AG20443 (cell line): Measurements from ENCODE around the gene SCYL3.
"Not testable (repeated sequence)": the region's sequence is repeated elsewhere in the genome, so short reads cannot be mapped to it uniquely, and the experiment has no call there.

Experiments used
- DNase-seq: peaks from one replicate; pipeline ENCODE4 v3.0.0; 2012; ENCODE audit warnings: low spot score, mixed read lengths

The SCYL3 gene

DNA sequence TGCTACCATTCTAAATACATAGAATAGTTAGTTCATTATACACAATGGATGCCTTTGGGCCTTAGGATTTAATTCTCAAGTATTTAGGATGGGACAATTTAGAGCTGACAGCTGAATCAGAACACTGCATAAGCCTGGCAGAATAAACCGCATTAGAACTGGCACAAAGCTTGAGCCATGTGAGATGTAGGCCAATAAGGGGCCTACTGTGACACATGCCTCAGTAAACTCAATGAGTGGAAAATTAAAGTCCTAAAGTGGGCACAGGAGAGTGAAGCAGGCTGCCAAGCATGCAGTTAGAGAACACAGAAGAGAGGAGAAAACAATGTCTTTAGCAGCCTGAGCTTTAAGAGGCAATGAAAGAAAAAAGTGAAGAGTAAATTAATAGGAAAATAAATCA lies 24.3 kb downstream of the SCYL3 start:
- DNase-seq, result no peak

DNA sequence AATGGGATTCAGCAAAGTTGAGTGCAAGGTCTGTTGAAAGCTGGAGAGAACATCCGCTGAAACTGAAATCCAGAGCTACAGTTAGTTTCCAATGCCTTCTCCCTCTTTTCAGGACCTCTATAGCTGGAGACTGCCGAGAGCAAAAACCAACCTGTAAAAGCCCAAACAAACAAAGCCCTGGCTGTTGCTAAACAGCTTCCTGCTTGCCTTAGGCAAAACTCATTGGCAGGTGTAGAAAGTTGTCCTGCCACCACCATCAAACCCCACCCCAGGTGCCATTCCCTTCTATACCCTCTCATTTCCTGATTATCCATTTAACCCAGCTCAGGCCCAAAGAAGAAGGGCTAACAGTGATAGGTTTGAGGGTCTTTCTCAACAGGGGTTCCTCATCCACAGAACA lies 24.7 kb downstream of the SCYL3 start:
- no peak for DNase-seq

DNA sequence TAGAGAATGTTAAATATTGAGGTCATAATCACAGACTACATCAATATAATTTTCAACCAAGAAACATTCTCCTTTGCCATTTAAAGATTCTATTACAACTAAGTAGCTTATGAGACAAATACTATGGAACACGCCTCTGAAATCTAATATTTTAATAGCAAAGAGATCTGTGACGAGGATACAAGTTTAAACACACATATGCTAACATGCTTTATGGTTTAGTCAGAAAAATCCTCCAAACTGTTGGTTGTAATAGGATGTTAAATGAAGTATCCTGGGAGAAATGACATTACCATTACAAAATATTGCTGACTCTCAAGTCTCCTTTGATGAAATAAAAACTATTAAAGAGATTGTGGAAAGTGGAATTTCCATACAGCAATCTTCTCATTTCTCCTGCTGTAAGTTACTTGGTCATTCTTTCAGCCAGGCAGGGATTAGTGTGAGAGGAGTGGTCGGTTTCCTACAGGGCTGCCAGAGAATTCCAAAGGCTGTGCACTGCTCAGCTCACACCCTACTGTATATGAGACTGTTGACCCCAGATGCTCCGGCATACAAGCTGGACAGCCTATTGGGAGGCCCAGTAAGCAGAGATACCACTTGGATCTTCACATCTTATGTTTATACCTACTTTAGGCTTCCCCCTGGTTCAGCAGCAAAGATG lies 26.6 kb downstream of the SCYL3 start:
- DNase-seq, result no peak

DNA sequence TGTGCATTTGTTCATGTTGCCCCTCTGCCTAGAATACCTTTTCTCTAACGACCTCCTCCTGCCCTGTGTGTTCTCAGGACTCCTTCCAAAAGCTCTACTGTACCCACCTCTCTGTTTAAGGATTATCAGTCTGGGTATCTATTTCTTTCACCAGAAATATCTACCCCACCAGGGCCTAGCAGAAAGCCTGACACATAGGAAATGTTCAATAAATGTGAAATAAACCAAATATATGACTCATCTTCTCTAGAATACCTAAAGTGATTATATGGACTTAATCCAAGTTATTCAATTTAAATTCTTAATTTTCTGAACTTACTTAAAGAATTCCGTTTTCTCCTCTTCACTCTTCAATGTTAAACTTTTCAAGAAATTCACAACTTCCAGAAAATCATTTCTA lies 27.1 kb downstream of the SCYL3 start:
- no peak for DNase-seq

DNA sequence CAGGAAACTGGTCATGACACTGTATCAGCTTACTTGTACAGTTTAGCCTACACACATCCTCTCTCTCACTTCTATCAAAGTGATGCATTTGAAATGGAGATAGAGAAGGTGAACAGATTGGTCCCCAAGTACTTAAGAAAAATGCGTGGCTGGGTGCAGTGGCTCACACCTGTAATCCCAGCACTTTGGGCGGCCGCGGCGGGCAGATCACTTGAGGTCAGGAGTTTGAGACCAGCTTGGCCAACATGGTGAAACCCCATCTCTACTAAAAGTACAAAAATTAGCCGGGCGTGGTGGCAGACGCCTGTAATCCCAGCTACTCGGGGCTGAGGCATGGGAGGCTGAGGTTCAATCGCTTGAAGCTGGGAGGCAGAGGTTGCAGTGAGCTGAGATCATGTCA lies 29.2 kb downstream of the SCYL3 start:
- DNase-seq, result not testable (repeated sequence)

DNA sequence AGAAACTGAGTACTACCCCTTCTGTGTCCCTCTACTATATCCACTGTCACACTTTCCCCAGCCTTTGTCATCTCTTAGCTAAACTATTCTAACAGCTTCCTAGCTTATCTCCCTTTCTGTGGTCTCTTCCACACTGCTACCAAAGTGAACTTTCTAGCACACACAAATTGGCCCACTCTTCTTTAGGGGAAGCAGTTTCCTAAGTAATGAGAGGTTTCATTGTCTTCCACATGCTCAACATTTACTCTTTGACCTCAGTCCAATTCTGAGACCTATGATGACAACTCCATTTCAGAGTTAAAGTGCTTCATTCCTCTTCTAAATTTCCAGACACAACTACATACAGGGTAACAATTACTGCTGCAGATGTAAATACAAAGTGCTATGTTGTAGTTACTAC lies 32.9 kb downstream of the SCYL3 start:
- DNase-seq, result no peak

DNA sequence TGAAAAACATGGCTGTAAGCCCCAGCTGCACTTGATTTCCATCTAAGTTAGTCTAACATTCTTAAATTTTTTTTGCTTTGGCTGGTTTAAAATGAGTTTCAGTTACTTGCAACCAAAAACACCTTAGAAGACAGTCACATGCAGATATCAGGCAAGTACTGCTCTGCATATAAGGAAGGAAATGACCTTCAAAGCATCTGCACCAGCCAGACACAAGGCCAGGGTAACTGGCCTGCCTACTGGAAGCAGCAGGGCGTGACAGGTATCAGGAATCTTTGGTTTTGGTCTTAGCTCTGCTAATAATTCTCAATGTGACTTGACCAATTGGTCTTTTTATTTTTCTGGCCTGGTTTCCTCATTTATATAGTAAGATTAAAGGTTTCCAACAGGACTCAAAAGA lies 33.5 kb downstream of the SCYL3 start:
- no peak for DNase-seq

DNA sequence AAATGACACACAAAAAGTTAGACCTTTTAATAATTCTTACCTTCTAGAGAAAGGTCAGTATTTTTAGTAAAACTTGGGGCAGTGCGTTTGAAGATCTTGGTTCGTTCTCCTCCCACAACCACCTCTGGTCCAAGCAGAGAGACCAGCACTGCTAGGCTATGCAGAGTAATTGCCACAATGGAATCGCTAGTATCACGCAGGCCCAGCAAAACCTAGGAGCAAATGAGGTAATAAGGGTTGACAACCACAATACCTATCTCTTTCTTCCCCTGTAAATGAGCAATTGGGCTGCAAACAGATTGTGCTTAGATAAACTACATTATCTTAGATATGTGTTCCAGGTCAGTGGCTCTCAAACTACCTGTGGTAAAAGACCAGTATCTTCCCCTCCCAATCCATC lies 34.7 kb downstream of the SCYL3 start:
- DNase-seq, result no peak

DNA sequence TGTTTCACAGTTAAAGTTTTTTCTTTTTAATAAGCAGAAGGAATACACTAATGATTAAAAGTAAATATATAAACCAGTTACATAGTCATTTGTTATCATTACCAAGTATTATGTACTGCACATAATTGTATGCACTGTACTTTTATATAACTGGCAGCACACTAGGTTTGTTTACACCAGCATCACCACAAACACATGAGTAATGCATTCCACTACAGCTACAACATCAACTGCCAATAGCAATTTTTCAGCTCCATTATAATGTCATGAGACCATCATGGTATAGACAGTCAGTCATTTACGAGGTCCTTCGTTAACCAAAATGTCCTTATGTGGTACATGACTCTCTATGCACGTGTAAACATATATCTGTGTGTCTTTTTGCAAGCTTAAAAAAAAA lies 35.2 kb downstream of the SCYL3 start:
- DNase-seq, result no peak

DNA sequence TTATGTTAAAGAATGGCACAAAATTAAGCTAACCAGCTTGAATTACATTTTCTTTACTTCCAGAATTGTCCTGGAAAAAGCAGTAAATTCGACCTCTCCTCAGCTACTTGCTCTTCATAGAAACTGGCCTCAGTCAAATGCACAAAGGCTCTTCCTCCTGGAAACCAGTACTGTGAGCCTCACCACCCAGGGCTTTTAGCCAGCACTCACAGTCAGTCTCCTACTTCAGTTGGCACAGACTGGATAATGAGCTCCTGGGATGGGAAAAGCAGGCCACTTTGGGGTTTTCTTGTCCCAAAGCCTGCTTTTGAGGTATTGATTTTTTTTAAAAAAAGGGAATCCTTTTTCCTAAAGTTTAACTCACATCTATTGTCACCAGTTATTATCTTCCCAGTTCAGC lies 40.4 kb downstream of the SCYL3 start:
- no peak for DNase-seq

DNA sequence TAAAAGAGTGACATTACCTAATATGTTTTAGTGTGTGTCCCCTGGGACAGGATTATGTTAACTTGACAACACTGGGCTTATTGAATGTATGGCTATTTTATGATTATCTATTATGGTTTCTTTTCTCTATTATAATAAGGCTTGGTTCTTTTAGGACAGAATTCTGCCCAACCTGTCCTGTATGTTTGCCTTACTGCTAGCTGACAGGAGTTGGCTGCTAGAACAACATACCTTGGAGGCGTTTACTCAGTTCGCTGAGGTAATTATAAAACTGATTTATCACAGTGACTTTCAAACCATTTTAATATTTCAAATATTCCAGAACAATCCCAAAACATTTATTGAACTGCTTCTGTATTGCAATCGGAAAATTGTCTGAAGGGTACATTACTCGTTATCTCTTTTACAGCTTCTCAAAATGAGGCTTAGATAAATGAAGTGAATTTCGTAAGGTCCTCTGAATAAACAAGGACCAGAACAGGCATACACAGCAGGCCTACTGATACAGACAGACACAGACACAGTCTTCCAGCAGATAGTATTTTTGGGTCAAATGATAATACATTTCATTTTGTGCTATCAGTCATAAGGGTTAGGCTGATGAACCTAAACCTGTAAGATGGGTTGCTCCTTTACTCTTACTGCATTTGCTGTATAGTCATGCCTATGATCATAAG lies 44.2 kb downstream of the SCYL3 start:
- DNase-seq, result no peak

DNA sequence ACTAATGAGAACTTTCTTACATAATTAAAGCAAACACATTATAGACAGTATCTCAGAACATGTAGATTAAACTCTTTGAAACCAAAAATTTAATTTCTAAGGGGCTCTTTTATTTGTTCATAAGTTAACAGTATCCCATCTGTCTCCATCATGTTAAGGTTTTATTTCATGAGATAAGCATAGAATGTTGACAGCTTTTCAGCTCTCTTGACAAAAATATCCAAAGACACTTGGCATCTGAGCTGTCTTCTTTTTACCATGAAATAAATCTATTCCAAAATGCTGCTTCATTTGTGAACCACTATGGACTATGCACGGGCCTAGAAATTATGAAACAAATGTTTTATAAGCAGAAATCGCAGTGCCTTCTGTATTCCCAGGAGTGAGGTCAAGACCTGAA lies 45.2 kb downstream of the SCYL3 start:
- no peak for DNase-seq

DNA sequence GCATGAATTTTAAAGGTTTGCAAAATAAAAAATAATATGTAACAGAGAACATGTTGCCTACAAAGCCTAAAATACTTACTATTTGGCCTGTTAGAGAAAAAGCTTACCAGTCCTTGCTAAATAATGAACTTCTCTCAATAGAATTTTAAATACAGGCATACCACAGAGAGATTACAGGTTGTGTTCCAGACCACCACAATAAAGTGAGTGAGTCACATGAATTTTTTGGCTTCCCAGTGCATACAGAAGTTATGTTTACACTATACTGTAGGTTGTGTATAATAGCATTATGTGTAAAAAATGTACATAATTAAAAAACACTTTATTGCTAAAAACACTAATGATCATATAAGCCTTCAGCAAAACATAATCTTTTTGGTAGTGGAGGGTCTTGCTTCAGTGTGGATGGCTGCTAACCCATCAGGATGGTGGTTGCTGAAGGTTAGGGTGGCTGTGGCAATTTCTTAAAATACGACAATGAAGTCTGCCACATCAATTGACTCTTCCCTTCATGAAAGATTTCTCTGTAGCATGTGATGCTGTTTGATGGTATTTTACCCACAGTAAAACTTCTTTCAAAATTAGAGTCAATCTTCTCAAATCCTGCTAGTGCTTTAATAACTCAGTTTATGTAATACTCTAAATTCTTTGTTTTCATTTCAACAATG lies 48.6 kb downstream of the SCYL3 start:
- DNase-seq, result no peak

DNA sequence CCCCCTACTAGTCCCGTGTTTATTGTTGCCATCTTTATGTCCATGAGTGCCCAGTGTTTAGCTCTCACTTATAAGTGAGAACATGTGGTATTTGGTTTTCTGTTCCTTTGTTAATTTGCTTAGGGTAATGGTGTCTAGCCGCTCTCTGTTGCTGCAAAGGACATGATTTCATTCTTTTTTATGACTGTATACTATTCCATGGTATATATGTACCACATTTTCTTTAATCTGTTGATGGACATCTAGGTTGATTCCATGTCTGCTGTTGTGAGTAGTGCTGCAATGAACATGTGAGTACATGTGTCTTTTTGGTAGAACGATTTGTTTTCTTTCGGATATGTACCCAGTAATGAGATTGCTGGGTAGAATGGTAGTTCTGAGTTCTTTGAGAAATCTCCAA lies 54.8 kb downstream of the SCYL3 start:
- DNase-seq, result no peak

DNA sequence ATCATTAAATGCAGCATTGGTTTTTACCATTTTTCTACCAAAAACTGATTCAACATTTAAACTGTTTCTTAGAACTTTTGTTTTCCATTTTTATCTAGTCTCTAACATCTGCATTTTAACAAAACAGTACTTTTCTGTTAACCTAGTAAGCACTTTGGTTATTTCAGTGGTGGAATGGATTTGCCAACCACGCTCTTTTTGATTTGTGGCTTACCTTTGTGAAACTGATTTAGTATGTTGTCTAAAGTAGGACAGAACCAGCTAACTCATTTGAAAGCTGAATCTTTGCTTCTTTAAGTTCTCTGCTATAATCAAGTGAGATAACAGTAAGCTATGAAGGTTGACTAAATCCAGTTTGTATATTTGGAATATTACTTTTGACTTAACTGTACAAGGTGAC lies 57.5 kb downstream of the SCYL3 start:
- DNase-seq, result no peak

DNA sequence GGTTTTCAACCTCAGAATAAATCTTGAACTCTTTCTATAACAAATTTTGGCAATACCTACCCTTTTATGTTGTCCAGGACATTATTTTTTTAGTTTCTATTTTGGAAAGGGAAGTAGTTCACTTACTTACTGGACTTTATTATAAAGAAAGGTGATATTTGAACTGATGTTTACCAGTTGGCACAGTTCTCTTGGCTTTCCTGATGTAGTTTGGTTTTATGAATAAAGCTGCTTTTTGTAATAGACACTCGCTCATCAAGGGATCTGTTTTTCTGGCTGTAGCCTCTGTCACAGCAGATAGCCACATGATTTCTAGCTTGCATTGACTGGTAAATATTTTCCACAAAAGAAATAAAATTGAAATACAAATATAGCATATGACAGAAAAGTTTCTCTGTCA lies 58.0 kb downstream of the SCYL3 start:
- DNase-seq, result no peak

DNA sequence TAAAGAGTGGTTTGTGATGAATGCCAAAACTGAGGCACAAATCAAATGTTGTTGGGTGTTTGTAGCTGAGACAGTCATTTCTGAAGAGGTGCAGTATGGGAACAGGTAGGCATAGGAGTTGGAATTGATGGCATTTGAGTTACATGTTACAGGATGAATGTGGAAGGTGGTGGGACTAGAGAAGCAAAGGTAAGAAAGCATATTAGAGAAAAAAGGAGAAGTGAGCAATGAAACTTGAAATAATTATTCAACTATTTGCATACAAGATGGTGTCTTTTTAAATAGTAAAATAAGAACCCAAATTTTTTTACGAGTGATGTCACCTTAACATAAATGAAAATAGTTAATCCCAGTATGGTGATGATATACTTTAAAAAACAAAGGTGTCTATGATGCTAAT lies 58.8 kb downstream of the SCYL3 start:
- DNase-seq, result no peak

DNA sequence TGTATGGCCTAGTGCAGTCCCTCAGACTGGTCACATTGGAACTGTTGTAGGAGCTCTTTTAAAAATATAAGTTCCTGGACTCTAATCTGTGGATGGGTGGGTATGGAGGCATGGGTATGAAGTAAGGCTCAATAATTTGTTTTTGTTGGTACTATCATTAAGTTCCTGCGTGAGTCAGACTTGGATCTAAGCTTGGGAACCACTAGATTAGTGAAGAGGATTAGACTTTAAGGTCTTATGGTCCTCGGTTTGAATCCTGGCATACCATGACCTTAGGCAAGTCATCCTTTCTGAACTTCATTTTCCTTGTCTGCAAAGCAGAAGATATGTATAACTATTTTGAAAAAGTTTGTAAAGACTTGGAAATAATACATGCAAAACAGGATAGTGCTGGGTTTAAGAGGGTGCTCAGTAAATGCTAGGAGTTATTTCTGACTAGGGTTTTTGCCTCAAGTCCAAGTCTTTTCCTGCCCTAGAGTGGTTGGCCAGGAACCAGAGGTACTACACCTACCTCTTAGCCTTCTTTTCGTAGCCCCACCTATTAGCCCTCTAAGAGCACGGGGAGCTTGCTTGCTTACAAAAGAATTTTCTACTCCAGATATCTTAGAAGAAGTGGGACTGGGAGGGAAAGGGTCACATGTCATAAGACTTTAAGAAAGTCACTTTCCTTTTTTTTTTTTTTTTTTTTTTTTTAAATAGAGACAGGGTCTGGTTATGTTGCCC lies 60.4 kb downstream of the SCYL3 start:
- no peak for DNase-seq

DNA sequence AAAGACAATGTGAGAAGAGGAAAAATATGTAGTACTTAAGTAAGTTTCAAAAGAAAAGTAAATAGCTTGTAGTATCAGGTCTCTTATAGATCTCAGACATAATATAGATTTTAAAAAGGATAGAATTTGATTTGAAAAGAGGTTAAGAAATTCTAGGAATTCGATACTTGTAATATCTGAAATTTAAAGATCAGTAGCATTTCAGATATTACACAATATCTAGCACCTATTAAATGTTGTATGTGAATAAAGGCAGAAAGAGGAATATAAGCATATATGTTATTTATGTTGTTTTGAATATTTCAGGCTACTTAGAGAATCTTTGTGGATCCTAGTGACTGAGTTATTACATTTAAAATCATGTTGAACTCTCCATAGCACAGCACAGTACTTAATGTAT lies 64.0 kb downstream of the SCYL3 start:
- no peak for DNase-seq

DNA sequence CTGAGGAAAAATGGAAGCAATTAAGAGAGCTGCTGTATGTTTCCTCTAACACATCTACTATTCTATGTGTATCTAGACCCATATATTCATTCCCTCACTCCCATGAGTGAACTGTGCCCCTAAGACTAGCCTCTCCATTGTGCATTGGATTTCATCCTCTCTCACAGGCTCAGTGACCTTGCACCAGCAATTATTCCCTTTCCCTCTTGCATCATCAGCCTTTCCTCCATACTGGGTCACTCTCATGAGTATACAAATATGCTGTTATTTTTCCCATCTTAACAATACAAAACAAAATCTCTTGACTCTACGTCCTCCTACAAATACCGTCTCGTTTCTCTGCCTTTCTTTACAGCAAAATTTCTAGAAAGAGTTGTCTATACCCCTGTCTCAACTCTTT lies 69.5 kb downstream of the SCYL3 start:
- no peak for DNase-seq

DNA sequence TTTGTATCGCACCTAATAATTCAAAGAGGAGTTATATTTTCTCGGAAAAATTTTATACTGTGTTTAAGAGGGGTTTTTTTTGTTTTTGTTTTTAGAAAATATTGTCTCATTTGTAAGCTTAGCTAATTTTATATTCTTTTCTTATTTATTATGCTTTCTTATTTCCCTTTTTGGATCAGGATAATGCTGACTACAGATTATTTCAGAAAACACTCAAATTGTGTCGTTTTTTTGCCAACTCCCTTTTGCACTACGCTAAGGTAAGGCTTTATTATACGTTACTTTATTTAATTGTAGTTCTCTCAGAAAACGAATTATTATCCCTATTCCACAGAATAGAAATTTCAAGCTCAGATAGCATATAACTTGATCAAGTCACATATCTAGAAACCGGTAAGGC lies 72.2 kb downstream of the SCYL3 start:
- no peak for DNase-seq

DNA sequence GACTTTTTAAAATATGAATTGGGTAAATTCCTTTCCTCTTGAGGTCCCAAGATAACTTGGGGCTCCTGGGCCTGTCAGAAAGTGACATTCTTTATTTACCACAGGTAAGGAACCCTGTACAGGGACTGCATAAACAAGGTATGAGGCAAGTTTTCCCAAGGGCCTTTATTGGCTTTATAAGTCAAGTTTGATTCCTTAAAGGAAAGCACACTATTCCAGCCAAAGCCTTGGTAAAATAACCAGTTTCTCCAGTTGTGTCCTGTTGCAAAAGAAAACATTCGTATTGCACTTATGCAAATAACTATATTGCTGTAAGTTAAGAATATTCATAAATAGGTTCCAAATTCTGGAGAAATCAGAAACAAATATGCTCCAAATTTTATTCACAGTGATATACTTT lies 77.1 kb downstream of the SCYL3 start:
- DNase-seq, result no peak

DNA sequence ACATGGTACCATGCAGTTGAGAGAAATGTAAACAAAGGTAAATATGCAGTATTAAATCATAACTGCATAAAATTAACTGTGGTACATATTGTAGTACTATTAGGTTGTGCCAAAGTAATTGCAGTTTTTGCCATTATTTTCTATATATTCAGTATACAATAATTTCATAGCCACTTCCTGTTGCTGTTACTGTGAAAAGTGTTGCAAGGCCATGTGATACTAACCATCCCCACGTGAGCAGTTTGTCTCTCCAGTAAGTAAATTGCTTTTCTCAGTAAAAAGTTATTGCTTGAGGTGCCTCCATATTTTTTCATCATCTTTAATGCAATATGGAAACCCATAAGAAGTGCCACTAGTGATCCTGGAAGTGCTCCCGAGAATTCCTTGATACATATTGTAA lies 79.4 kb downstream of the SCYL3 start:
- DNase-seq, result no peak
